Body of pancreas (tissue), 4 donors: ENCODE data around the gene TM9SF1. TPM values are rescaled to one million over a fixed set of nuclear protein-coding genes. Genes with fewer than 3 reads are reported as not detected.
"Not testable (repeated sequence)": the region's sequence is repeated elsewhere in the genome, so short reads cannot be mapped to it uniquely, and the experiment has no call there.

Source experiments
- ATAC-seq: fragments of 150-250 bp; one replicate; pipeline ENCODE4 v1.9.1; 2016
- DNase-seq, 4 donors: peaks; one replicate each; pipeline ENCODE4 v3.0.0-alpha.2; 2019
- H3K27ac ChIP-seq, 4 donors: fragments of 200-600 bp; sonication (generic); 1 replicate in 3 of 4; 2 replicates in 1 of 4; pipeline versions ENCODE4 v1.5.1 to v1.6.1; 2016 to 2019; ENCODE audit warnings: mild to moderate bottlenecking in 1 of 4, mixed read lengths in 1 of 4, moderate library complexity in 1 of 4
- H3K27me3 ChIP-seq, 2 donors: fragments of 200-600 bp; sonication (generic); one replicate each; pipeline ENCODE4 v1.6.0; 2016; ENCODE audit warnings: mild to moderate bottlenecking in 1 of 2
- H3K36me3 ChIP-seq, 2 donors: fragments of 200-600 bp; sonication (generic); replicated peaks in 1 of 2; 2 replicates each; pipeline ENCODE4 v1.5.1; 2016; ENCODE audit warnings: low read depth in 2 of 2; ENCODE audit not compliant: insufficient read depth in 1 of 2
- H3K4me1 ChIP-seq: fragments of 200-600 bp; sonication (generic); one replicate; pipeline ENCODE4 v1.6.0; 2016
- H3K4me3 ChIP-seq, 2 donors: fragments of 200-600 bp; sonication (generic); 1 replicate in 1 of 2; 2 replicates in 1 of 2; pipeline ENCODE4 v1.5.1; 2016 to 2019
- H3K9me3 ChIP-seq, 3 donors: fragments of 200-600 bp; sonication (generic); 1 replicate in 2 of 3; 2 replicates in 1 of 3; pipeline ENCODE4 v1.5.1; 2016
- POLR2A ChIP-seq, 3 donors: fragments of 450-650 bp; IDR thresholded peaks; one replicate each; pipeline ENCODE4 v1.6.1; 2016; ENCODE audit warnings: antibody characterized with exemption in 3 of 3, mild to moderate bottlenecking in 2 of 3
- WGBS, 2 donors: methylation state at CpG; one replicate each; pipeline ENCODE4 v1.1.5; 2017; 5-methylcytosine and 5-hydroxymethylcytosine counted together
- intact Hi-C: fragments of 100-400 bp; cut with DNase I; formaldehyde crosslinking; loops from one replicate; pipeline ENCODE4 v1.15.1; 2023
- total RNA-seq, 2 donors: library from RNA; depleted of rRNA; stranded (reverse); fragments of >200 nt; gene quantifications; one replicate each; pipeline ENCODE4 v1.1.0, GENCODE V29; 2016
- TF ChIP-seq, protein P1 (sequence below), 7 experiments: fragments of 450-650 bp in 4 of 7; fragments of 200-600 bp in 3 of 7; sonication (generic) in 3 of 7; IDR thresholded peaks; one replicate each; pipeline ENCODE4 v1.5.1; 2016 to 2019; ENCODE audit warnings: antibody characterized with exemption in 7 of 7

The TM9SF1 gene
- total RNA-seq, 2 donors from 2014 or later = 57.9 to 59.7 TPM

GRCh38 chr14:24207104-24207551, 11.9 kb upstream of the TM9SF1 start:
- intact Hi-C loops = no loop called here
- 92 to 93% methylated on average over 5 of the region's 5 CpGs for WGBS, 2 donors
- Histone ChIP-seq H3K27me3 (no peaks in the 10 kb centered on the region), H3K27ac (no peak overlapping the region), H3K9me3 (no peaks in the 10 kb centered on the region), H3K4me3 (no peak overlapping the region), H3K4me1 (peaks cover 9% of the 10 kb centered on the region), H3K36me3 (peaks cover 6 to 22% of the 10 kb centered on the region in 2 donors)
- DNase-seq = peak in 1 of 4 donors; percentile 7
- no peak for TF ChIP-seq POLR2A (IDR thresholded peaks at IDR 0.05)
- TF ChIP-seq, protein P1, sequence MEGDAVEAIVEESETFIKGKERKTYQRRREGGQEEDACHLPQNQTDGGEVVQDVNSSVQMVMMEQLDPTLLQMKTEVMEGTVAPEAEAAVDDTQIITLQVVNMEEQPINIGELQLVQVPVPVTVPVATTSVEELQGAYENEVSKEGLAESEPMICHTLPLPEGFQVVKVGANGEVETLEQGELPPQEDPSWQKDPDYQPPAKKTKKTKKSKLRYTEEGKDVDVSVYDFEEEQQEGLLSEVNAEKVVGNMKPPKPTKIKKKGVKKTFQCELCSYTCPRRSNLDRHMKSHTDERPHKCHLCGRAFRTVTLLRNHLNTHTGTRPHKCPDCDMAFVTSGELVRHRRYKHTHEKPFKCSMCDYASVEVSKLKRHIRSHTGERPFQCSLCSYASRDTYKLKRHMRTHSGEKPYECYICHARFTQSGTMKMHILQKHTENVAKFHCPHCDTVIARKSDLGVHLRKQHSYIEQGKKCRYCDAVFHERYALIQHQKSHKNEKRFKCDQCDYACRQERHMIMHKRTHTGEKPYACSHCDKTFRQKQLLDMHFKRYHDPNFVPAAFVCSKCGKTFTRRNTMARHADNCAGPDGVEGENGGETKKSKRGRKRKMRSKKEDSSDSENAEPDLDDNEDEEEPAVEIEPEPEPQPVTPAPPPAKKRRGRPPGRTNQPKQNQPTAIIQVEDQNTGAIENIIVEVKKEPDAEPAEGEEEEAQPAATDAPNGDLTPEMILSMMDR (IDR thresholded peaks at IDR 0.05) = no peak
- no peak for ATAC-seq

- ATAC-seq = no peak
- peaks cover 6 to 22% of the 10 kb centered on the region in 2 donors for H3K36me3 ChIP-seq
- 86 to 89% methylated on average over 11 of the region's 11 CpGs for WGBS, 2 donors
Observed at GRCh38 chr14:24206260-24207103, 11.2 kb upstream of the TM9SF1 start.

DNA sequence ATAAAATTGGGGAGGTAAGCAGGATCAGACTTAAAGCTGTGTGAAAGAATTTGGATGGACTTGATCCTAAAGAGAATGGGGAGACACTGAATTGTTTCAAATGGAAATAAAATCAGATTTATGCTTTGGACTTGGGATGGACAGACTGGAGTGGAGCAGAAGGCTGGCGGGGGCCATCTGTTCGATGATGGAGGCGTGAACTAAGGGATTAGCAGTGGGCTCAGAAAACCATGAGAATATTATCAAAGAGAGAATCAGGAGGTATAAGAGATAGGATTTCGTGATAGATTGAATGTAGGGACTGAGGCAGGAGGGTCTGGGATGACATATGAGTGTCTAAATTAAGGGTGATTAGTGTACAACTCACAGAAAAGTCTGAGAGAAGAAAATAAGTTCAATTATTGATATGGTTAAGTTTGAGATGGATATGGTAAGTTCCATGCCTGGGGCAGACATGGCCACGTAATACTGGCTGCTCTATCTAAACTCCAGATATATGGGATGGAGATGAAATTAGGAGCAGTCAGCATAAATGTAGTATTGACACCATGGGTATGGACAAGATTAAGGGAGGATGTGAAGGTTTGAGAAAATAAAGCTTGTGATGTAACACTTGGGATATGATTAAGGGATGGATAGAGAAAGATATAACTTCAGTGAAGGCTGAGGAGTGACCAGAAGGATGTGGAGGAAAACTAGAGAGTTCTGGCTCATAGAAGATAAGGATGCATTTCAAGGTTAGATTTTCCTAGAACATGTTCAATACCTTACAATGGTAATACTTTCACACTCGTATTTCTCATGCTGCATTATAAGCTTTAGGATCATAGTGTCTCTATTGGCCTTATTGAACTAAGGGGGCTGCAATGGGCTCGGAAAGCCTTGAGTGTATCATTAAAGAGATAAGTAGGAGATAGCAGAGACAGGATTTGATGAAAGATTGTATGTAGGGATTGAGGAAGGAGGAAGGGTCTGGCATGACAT, 9.2 kb upstream of the TM9SF1 start:
- WGBS, 2 donors = 89 to 91% methylated on average over 7 of the region's 7 CpGs
- no peak overlapping the region for H3K27ac ChIP-seq
- no peaks in the 10 kb centered on the region for H3K27me3 ChIP-seq
- H3K36me3 ChIP-seq = peaks cover 6 to 19% of the 10 kb centered on the region in 2 donors
- H3K4me1 ChIP-seq = peaks cover 5% of the 10 kb centered on the region
- ATAC-seq (no peak), DNase-seq (peak in 1 of 4 donors; percentile 1)
- TF ChIP-seq, protein P1 (IDR thresholded peaks at IDR 0.05) = no peak
- TF ChIP-seq POLR2A (IDR thresholded peaks at IDR 0.05) = no peak
- intact Hi-C loops = no loop called here
- no peaks in the 10 kb centered on the region for H3K9me3 ChIP-seq
- no peak overlapping the region for H3K4me3 ChIP-seq

More at GRCh38 chr14:24206260-24207103, 11.2 kb upstream of the TM9SF1 start:
- H3K27ac ChIP-seq = no peak overlapping the region
- peak in 1 of 4 donors; percentile 10 for DNase-seq
- no peaks in the 10 kb centered on the region for H3K9me3 ChIP-seq
- TF ChIP-seq, protein P1 (IDR thresholded peaks at IDR 0.05) = no peak
- TF ChIP-seq POLR2A (IDR thresholded peaks at IDR 0.05) = no peak
- H3K27me3 ChIP-seq = no peaks in the 10 kb centered on the region
- H3K4me1 ChIP-seq = peaks cover 4% of the 10 kb centered on the region
- H3K4me3 ChIP-seq = no peak overlapping the region
- intact Hi-C loops = no loop called here

GRCh38 chr14:24203249-24203886, 8.1 kb upstream of the TM9SF1 start:
- H3K9me3 ChIP-seq, H3K4me3 ChIP-seq, H3K27me3 ChIP-seq, intact Hi-C loops, H3K27ac ChIP-seq, ATAC-seq: not testable (repeated sequence)
- peaks cover 14% of the 10 kb centered on the region for H3K4me1 ChIP-seq
- 96 to 97% methylated on average over 16 of the region's 16 CpGs for WGBS, 2 donors
- peaks cover 6 to 15% of the 10 kb centered on the region in 2 donors for H3K36me3 ChIP-seq
- peak in 1 of 4 donors; percentile 6 for DNase-seq

DNA sequence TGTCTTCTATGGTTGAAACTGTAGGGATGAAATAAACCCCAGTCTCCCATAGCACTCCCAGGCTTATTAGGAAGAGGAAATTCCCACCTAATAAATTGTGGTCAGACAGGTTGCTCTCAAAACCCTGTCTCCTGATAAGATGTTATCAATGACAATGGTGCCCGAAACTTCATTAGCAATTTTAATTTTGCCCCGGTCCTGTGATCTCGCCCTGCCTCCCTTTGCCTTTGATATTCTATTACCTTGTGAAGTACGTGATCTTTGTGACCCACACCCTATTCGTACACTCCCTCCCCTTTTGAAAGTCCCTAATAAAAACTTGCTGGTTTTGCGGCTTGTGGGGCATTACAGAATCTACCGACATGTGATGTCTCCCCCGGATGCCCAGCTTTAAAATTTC, 7.3 kb upstream of the TM9SF1 start:
- intact Hi-C loops, ATAC-seq, H3K4me3 ChIP-seq, DNase-seq, H3K9me3 ChIP-seq, H3K27ac ChIP-seq, H3K27me3 ChIP-seq: not testable (repeated sequence)
- Histone ChIP-seq H3K4me1 (peaks cover 22% of the 10 kb centered on the region), H3K36me3 (peaks cover 6 to 10% of the 10 kb centered on the region in 2 donors)
- WGBS, 2 donors = 91 to 93% methylated on average over 8 of the region's 8 CpGs
